Testis (tissue), 2 donors: ENCODE data around the gene FHOD3.

Experiments used
- CTCF ChIP-seq, 3 experiments: fragments of 450-650 bp in 2 of 3; fragments of 200-600 bp in 1 of 3; sonication (generic) in 1 of 3; IDR thresholded peaks; one replicate each; pipeline ENCODE4 v1.5.1; 2016 to 2019; ENCODE audit warnings: antibody characterized with exemption in 3 of 3, mild to moderate bottlenecking in 2 of 3, moderate library complexity in 1 of 3
- POLR2A ChIP-seq: fragments of 450-650 bp; IDR thresholded peaks from one replicate; pipeline ENCODE4 v1.6.1; 2017; ENCODE audit warnings: antibody characterized with exemption, mild to moderate bottlenecking, moderate library complexity

- TF ChIP-seq CTCF (IDR thresholded peaks at IDR 0.05) (no peak), POLR2A (no peak)
Observed at GRCh38 chr18:36572135-36572856, 274.8 kb downstream of the FHOD3 start.
